H1 (cell line): Measurements from ENCODE around the gene TSHZ2. TPM values are rescaled to one million over a fixed set of nuclear protein-coding genes. Genes with fewer than 3 reads are reported as not detected.

ENCODE experiments used
- CTCF ChIA-PET: fragments of 300-600 bp; sonication (Branson Sonifier 250); formaldehyde crosslinking; loops from one replicate; lab custom pipeline; 2021; ENCODE audit not compliant: partially characterized antibody; lab: Charles Lee
- POLR2A ChIA-PET: fragments of 300-600 bp; sonication (Branson Sonifier 250); formaldehyde crosslinking; loops from one replicate; lab custom pipeline; 2021; ENCODE audit warnings: inconsistent platforms; ENCODE audit not compliant: partially characterized antibody; lab: Charles Lee
- DNase-seq, 2 experiments: peaks; one replicate each; pipeline versions ENCODE4 v3.0.0 to v3.0.0-alpha.2; 2010 to 2022; ENCODE audit warnings: low spot score in 2 of 2, low read depth in 1 of 2, mixed read lengths in 1 of 2
- FAIRE-seq: peaks from 2 replicates; lab custom pipeline; 2011; peaks lifted over from hg19 to GRCh38; lab: Jason Lieb, UNC
- H2AFZ ChIP-seq: 2 replicates; pipeline ENCODE4 v1.8.1; 2012; ENCODE audit warnings: low read length, inconsistent platforms
- H2AK5ac ChIP-seq: 2 replicates; pipeline ENCODE4 v1.6.1; 2013; ENCODE audit warnings: low read depth, low read length
- H2BK120ac ChIP-seq: replicated peaks from 2 replicates; pipeline ENCODE3; 2013; ENCODE audit warnings: low read depth, low read length, inconsistent platforms
- H2BK12ac ChIP-seq: 2 replicates; pipeline ENCODE4 v1.6.1; 2013; ENCODE audit warnings: low read depth, low read length
- H2BK15ac ChIP-seq: 2 replicates; pipeline ENCODE4 v1.6.1; 2013; ENCODE audit warnings: low read length
- H2BK20ac ChIP-seq: 2 replicates; pipeline ENCODE4 v1.6.1; 2013; ENCODE audit warnings: low read length
- H2BK5ac ChIP-seq: 2 replicates; pipeline ENCODE4 v1.6.1; 2013; ENCODE audit warnings: low read depth, low read length
- H3K14ac ChIP-seq: 2 replicates; pipeline ENCODE4 v1.6.1; 2013; ENCODE audit warnings: inconsistent platforms; ENCODE audit not compliant: insufficient read length
- H3K18ac ChIP-seq: 2 replicates; pipeline ENCODE4 v1.6.1; 2013; ENCODE audit warnings: low read length; ENCODE audit errors: extremely low read depth
- H3K23ac ChIP-seq: 2 replicates; pipeline ENCODE4 v1.6.1; 2013; ENCODE audit warnings: inconsistent platforms; ENCODE audit not compliant: insufficient read length
- H3K23me2 ChIP-seq: 2 replicates; pipeline ENCODE4 v1.6.1; 2013; ENCODE audit warnings: low read depth, low read length
- H3K27ac ChIP-seq: 2 replicates; pipeline ENCODE4 v1.6.1; 2011; ENCODE audit warnings: low read depth, low read length, inconsistent platforms
- H3K27me3 ChIP-seq, 4 experiments: replicated peaks in 1 of 4; 1 replicate in 1 of 4; 2 replicates in 3 of 4; pipeline versions ENCODE4 v1.6.1 to v1.8.1; 2011 to 2013; ENCODE audit warnings: low read length in 3 of 4, mild to moderate bottlenecking in 3 of 4, inconsistent platforms in 2 of 4, mixed read lengths in 2 of 4, moderate library complexity in 1 of 4; ENCODE audit not compliant: control insufficient read depth in 3 of 4, insufficient read depth in 3 of 4; ENCODE audit errors: extremely low read depth in 1 of 4
- H3K36me3 ChIP-seq, 4 experiments: 2 replicates each; pipeline versions ENCODE4 v1.6.1 to v1.8.1; 2011 to 2013; ENCODE audit warnings: mild to moderate bottlenecking in 4 of 4, low read length in 3 of 4, moderate library complexity in 2 of 4, control low read depth in 1 of 4, inconsistent platforms in 1 of 4; ENCODE audit not compliant: insufficient read depth in 4 of 4, control insufficient read depth in 2 of 4
- H3K4ac ChIP-seq: replicated peaks from 2 replicates; pipeline ENCODE3; 2013; ENCODE audit warnings: low read length, low read depth, mixed read lengths, inconsistent platforms; ENCODE audit not compliant: insufficient read length
- H3K4me1 ChIP-seq, 4 experiments: replicated peaks in 1 of 4; 1 replicate in 1 of 4; 2 replicates in 3 of 4; pipeline versions ENCODE4 v1.6.1 to v1.8.1; 2011 to 2013; ENCODE audit warnings: low read length in 3 of 4, inconsistent platforms in 2 of 4, mixed read lengths in 1 of 4; ENCODE audit not compliant: insufficient read depth in 4 of 4, control insufficient read depth in 3 of 4
- H3K4me2 ChIP-seq, 2 experiments: 2 replicates each; pipeline versions ENCODE4 v1.6.1 to v1.8.1; 2011 to 2013; ENCODE audit warnings: low read depth in 2 of 2, low read length in 2 of 2, control low read depth in 1 of 2, inconsistent platforms in 1 of 2, mild to moderate bottlenecking in 1 of 2; ENCODE audit not compliant: insufficient read depth in 1 of 2
- H3K4me3 ChIP-seq, 4 experiments: fragments of 200-600, 300-600 bp in 1 of 4; sonication (generic), shearing (Covaris generic), sonication (Bioruptor Twin) in 1 of 4; 2 replicates each; pipeline versions ENCODE4 v1.5.1 to v1.8.1; 2011 to 2016; ENCODE audit warnings: low read length in 4 of 4, low read depth in 3 of 4, control low read depth in 2 of 4, inconsistent platforms in 2 of 4, mild to moderate bottlenecking in 2 of 4, mixed read lengths in 1 of 4, moderate library complexity in 1 of 4; ENCODE audit not compliant: insufficient read depth in 2 of 4; ENCODE audit errors: extremely low read depth in 1 of 4
- H3K56ac ChIP-seq: replicated peaks from 2 replicates; pipeline ENCODE3; 2013; ENCODE audit warnings: low read depth, mild to moderate bottlenecking, mixed read lengths, low read length, inconsistent platforms; ENCODE audit not compliant: insufficient read length
- H3K79me1 ChIP-seq: 2 replicates; pipeline ENCODE4 v1.6.1; 2013; ENCODE audit warnings: low read depth, low read length, control low read depth
- H3K79me2 ChIP-seq, 2 experiments: 2 replicates each; pipeline versions ENCODE4 v1.6.1 to v1.8.1; 2012 to 2013; ENCODE audit warnings: low read length in 2 of 2, mild to moderate bottlenecking in 2 of 2, inconsistent platforms in 1 of 2; ENCODE audit not compliant: insufficient read depth in 2 of 2, control insufficient read depth in 1 of 2
- H3K9ac ChIP-seq, 4 experiments: replicated peaks in 1 of 4; 1 replicate in 1 of 4; 2 replicates in 3 of 4; pipeline versions ENCODE4 v1.6.1 to v1.8.1; 2011 to 2013; ENCODE audit warnings: low read depth in 3 of 4, low read length in 3 of 4, control low read depth in 2 of 4, mild to moderate bottlenecking in 2 of 4, moderate library complexity in 2 of 4, inconsistent platforms in 1 of 4; ENCODE audit errors: extremely low read depth in 1 of 4
- H3K9me3 ChIP-seq, 2 experiments: 2 replicates each; pipeline versions ENCODE4 v1.6.1 to v1.8.1; 2012 to 2013; ENCODE audit warnings: mild to moderate bottlenecking in 2 of 2, moderate library complexity in 2 of 2, control low read depth in 1 of 2, inconsistent platforms in 1 of 2, low read depth in 1 of 2, low read length in 1 of 2, mixed read lengths in 1 of 2; ENCODE audit not compliant: insufficient read depth in 2 of 2
- H4K20me1 ChIP-seq, 2 experiments: replicated peaks in 1 of 2; 2 replicates each; pipeline versions ENCODE3 to v1.8.1; 2011 to 2013; ENCODE audit warnings: inconsistent platforms in 2 of 2, low read length in 2 of 2, mild to moderate bottlenecking in 1 of 2; ENCODE audit not compliant: insufficient read depth in 2 of 2, control insufficient read depth in 1 of 2
- H4K5ac ChIP-seq: 2 replicates; pipeline ENCODE4 v1.6.1; 2013; ENCODE audit warnings: low read length, low read depth, mixed read lengths, inconsistent platforms; ENCODE audit not compliant: insufficient read length
- H4K8ac ChIP-seq: 2 replicates; pipeline ENCODE4 v1.8.0; 2013; ENCODE audit warnings: mild to moderate bottlenecking, moderate library complexity, low read length, inconsistent platforms; ENCODE audit not compliant: insufficient read depth; ENCODE audit errors: extremely low read depth
- H4K91ac ChIP-seq: replicated peaks from 2 replicates; pipeline ENCODE3; 2013; ENCODE audit warnings: low read length, mixed read lengths, inconsistent platforms; ENCODE audit not compliant: insufficient read length
- CHD1 ChIP-seq: IDR thresholded peaks from 2 replicates; pipeline ENCODE4 v1.6.1; 2012; ENCODE audit warnings: low read depth, low read length, improper control_type of control experiment
- KDM4A ChIP-seq: IDR thresholded peaks from one replicate; pipeline ENCODE4 v1.7.1; 2012; ENCODE audit warnings: low read depth, mild to moderate bottlenecking, moderate library complexity, low read length, inconsistent platforms; ENCODE audit not compliant: severe bottlenecking
- POLR2AphosphoS5 ChIP-seq: IDR thresholded peaks from 2 replicates; pipeline ENCODE4 v1.6.1; 2011; ENCODE audit warnings: low read depth, low read length
- USF2 ChIP-seq: IDR thresholded peaks from 2 replicates; pipeline ENCODE4 v1.6.1; 2011; ENCODE audit warnings: low read length, improper control_type of control experiment
- WGBS, 2 experiments: shearing (Covaris generic) in 1 of 2; methylation state at CpG; one replicate each; pipeline versions ENCODE4 v1.1.6 to v1.1.7; 2013 to 2015; ENCODE audit warnings: low lambda C conversion rate in 2 of 2, mixed read lengths in 2 of 2, inconsistent platforms in 1 of 2, low coverage in 1 of 2, missing lambda C conversion rate in 1 of 2; ENCODE audit not compliant: insufficient replicate concordance in 2 of 2, insufficient coverage in 1 of 2, insufficient read length in 1 of 2; ENCODE audit errors: extremely low coverage in 1 of 2, missing lambda C conversion rate in 1 of 2; 5-methylcytosine and 5-hydroxymethylcytosine counted together
- polyA plus RNA-seq, 7 experiments: library from polyadenylated mRNA; depleted of rRNA in 3 of 7; stranded (reverse) in 5 of 7; unstranded in 2 of 7; fragments of >200 nt in 5 of 7; fragments of 200-250 nt in 2 of 7; gene quantifications; 1 replicate in 5 of 7; 2 replicates in 1 of 7; 4 replicates in 1 of 7; pipeline versions ENCODE4 v1.2.1 to v1.2.3, GENCODE V29; 2011 to 2013; ENCODE audit warnings: missing spikeins in 2 of 7, mixed read lengths in 2 of 7
- total RNA-seq: library from RNA; stranded (reverse); fragmentation: NEBNext Ultra II Directional; extraction: Animal tissue kit (Norgen Biotek cat#: 25700); gene quantifications from 2 replicates; pipeline ENCODE4 v1.2.1, GENCODE V29; 2021

TSHZ2 gene
- total and polyA plus RNA-seq, 2 of the 8 experiments (the other 6 are each of a cell fraction or from before 2014, with no cell fraction given), result 0.14 to 0.30 TPM

GRCh38 chr20:53262365-53262764 is 290.2 kb downstream of the TSHZ2 start:
- Histone ChIP-seq H3K79me2 (no peaks in the 10 kb centered on the region), H2BK5ac (no peak overlapping the region), H2BK15ac (no peak overlapping the region), H4K91ac (no peak overlapping the region), H3K4me1 (peaks cover 2 to 5% (median 4%) of the 10 kb centered on the region in 4 experiments; a peak in 3 of 7 replicates), H3K56ac (no peak overlapping the region), H3K4me2 (no peak overlapping the region), H4K5ac (no peak overlapping the region), H3K9ac (no peak overlapping the region), H3K18ac (no peak overlapping the region), H3K4me3 (no peak overlapping the region), H2AFZ (no peak overlapping the region), H3K36me3 (no peaks in the 10 kb centered on the region), H3K4ac (no peak overlapping the region), H2AK5ac (no peak overlapping the region), H4K8ac (no peak overlapping the region), H3K9me3 (no peaks in the 10 kb centered on the region), H3K79me1 (no peaks in the 10 kb centered on the region), H4K20me1 (no peaks in the 10 kb centered on the region), H3K14ac (no peak overlapping the region), H3K23ac (no peak overlapping the region), H3K27ac (no peak overlapping the region), H3K23me2 (no peaks in the 10 kb centered on the region), H2BK12ac (no peak overlapping the region), H2BK20ac (no peak overlapping the region), H2BK120ac (no peak overlapping the region), H3K27me3 (no peaks in the 10 kb centered on the region)
- FAIRE-seq, result no peak
- ChIA-PET CTCF (interaction anchor here (0.6 to 2.0 kb wide), 6 partner anchors 16 to 75 kb away, joined by 3 to 7 read pairs (median 4); no protein-coding TSS in a partner anchor), POLR2A (no interaction called here)
- 84% methylated on average over 7 of the region's 7 CpGs; no CpG with 5 or more reads in 1 of the 2 experiments for WGBS, 2 experiments
- no peak for DNase-seq
- TF ChIP-seq KDM4A (no peak), CHD1 (no peak), USF2 (no peak), POLR2AphosphoS5 (no peak)
